Vagina (tissue), 2 donors: ENCODE measurements around the gene JADE3. TPM values are rescaled to one million over a fixed set of nuclear protein-coding genes. Genes with fewer than 3 reads are reported as not detected.

Source experiments
- DNase-seq, 2 donors: peaks; one replicate each; pipeline ENCODE4 v3.0.0-alpha.2; 2017; ENCODE audit errors: extremely low spot score in 2 of 2
- H3K27ac ChIP-seq: fragments of 200-600 bp; sonication (generic); one replicate; pipeline ENCODE4 v1.5.1; 2019
- H3K27me3 ChIP-seq: fragments of 200-600 bp; sonication (generic); one replicate; pipeline ENCODE4 v1.5.1; 2019
- H3K36me3 ChIP-seq, 2 donors: fragments of 200-600 bp; sonication (generic); one replicate each; pipeline ENCODE4 v1.5.1; 2017 to 2019
- H3K4me1 ChIP-seq: fragments of 200-600 bp; sonication (generic); one replicate; pipeline ENCODE4 v1.5.1; 2019
- H3K4me3 ChIP-seq, 2 donors: fragments of 200-600 bp; sonication (generic); 1 replicate in 1 of 2; 2 replicates in 1 of 2; pipeline ENCODE4 v1.5.1; 2016 to 2019
- H3K9me3 ChIP-seq: fragments of 200-600 bp; sonication (generic); one replicate; pipeline ENCODE4 v1.5.1; 2019
- CTCF ChIP-seq, 3 experiments: fragments of 450-650 bp in 2 of 3; fragments of 200-600 bp in 1 of 3; sonication (generic) in 1 of 3; IDR thresholded peaks; one replicate each; pipeline ENCODE4 v1.5.1; 2017 to 2019; ENCODE audit warnings: antibody characterized with exemption in 3 of 3, mild to moderate bottlenecking in 2 of 3, moderate library complexity in 2 of 3
- POLR2A ChIP-seq, 2 donors: fragments of 450-650 bp; IDR thresholded peaks; one replicate each; pipeline ENCODE4 v1.6.1; 2017; ENCODE audit warnings: antibody characterized with exemption in 2 of 2, mild to moderate bottlenecking in 2 of 2, moderate library complexity in 2 of 2
- POLR2AphosphoS5 ChIP-seq, 2 donors: sonication (generic); formaldehyde crosslinking; IDR thresholded peaks; one replicate each; pipeline ENCODE4 v1.9.0; 2017; ENCODE audit warnings: antibody characterized with exemption in 2 of 2, mild to moderate bottlenecking in 2 of 2, low read depth in 1 of 2; ENCODE audit not compliant: insufficient read depth in 1 of 2
- intact Hi-C: fragments of 100-400 bp; cut with DNase I; formaldehyde crosslinking; loops from one replicate; pipeline ENCODE4 v1.15.1; 2023
- small RNA-seq: library from RNA; depleted of rRNA; stranded (forward); fragments of <200 nt; gene quantifications from one replicate; pipeline ENCODE3, GENCODE V24; 2016
- total RNA-seq: library from RNA; depleted of rRNA; stranded (reverse); fragments of >200 nt; gene quantifications from one replicate; pipeline ENCODE4 v1.2.3, GENCODE V29; 2016

Gene JADE3
- total RNA-seq, 1 donor from 2014 or later: 5.2 TPM

GRCh38 chrX:47097018-47097417 is 184.8 kb downstream of the JADE3 start:
- intact Hi-C loops: no loop called here
- Histone ChIP-seq H3K27ac (no peak overlapping the region), H3K4me1 (no peaks in the 10 kb centered on the region), H3K36me3 (no peaks in the 10 kb centered on the region), H3K4me3 (no peak overlapping the region), H3K9me3 (no peaks in the 10 kb centered on the region), H3K27me3 (no peaks in the 10 kb centered on the region)
- no peak for TF ChIP-seq POLR2AphosphoS5 (IDR thresholded peaks at IDR 0.05; ENCODE audit: insufficient read depth in 1 of 2, low read depth in 1 of 2)
- TF ChIP-seq POLR2A (IDR thresholded peaks at IDR 0.05): no peak
- TF ChIP-seq CTCF (IDR thresholded peaks at IDR 0.05): no peak
- DNase-seq: no peak

DNA sequence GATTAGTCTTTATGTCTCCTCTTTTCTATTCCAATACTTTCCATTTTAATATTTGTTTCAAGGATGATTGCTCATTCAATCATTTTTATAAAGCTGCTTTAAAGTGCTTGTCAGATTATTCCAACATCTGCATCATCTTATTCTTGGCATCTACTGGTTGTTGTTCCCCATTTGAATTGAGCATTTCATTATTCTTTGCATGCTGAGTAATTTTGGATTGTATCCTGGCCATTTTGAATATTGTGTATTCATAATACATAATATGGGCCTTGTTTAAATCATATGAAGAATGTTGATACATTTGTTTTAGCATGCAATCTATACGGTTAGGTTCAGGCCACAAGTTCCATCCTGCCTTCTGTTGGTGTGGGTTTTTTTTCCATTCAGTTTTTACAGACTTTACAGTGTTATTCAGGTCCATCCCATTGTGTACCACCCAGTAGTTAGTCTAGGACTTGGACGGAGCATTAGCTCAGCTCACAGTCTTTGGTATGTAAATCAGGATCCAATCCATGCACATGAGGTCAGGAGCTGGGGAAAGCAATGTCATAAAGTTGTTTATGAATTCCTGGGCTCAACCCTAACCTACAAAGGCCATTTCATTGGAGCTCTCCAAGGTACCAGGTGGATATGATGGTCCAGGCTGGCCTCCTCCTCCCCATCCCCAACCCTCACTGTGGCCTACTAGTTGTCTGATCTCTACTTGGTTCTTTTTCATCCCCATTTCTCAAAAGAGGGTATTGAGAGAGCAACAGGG is 186.3 kb downstream of the JADE3 start:
- no peak for DNase-seq
- intact Hi-C loops: no loop called here
- no peak overlapping the region for H3K27ac ChIP-seq

GRCh38 chrX:47101206-47101605 is 189.0 kb downstream of the JADE3 start:
- Histone ChIP-seq H3K4me1 (no peaks in the 10 kb centered on the region), H3K27ac (no peak overlapping the region), H3K9me3 (no peaks in the 10 kb centered on the region), H3K4me3 (no peak overlapping the region), H3K36me3 (no peaks in the 10 kb centered on the region), H3K27me3 (no peaks in the 10 kb centered on the region)
- intact Hi-C loops: no loop called here
- no peak for DNase-seq
- TF ChIP-seq POLR2A (IDR thresholded peaks at IDR 0.05): no peak
- TF ChIP-seq POLR2AphosphoS5 (IDR thresholded peaks at IDR 0.05; ENCODE audit: insufficient read depth in 1 of 2, low read depth in 1 of 2): no peak
- TF ChIP-seq CTCF (IDR thresholded peaks at IDR 0.05): no peak

More for the DNA sequence above, 186.3 kb downstream of the JADE3 start:
- no peaks in the 10 kb centered on the region for H3K27me3 ChIP-seq
- H3K4me1 ChIP-seq: no peaks in the 10 kb centered on the region
- H3K9me3 ChIP-seq: no peaks in the 10 kb centered on the region
- no peak overlapping the region for H3K4me3 ChIP-seq
- TF ChIP-seq POLR2AphosphoS5 (IDR thresholded peaks at IDR 0.05; ENCODE audit: insufficient read depth in 1 of 2, low read depth in 1 of 2): no peak
- no peak for TF ChIP-seq POLR2A (IDR thresholded peaks at IDR 0.05)
- no peak for TF ChIP-seq CTCF (IDR thresholded peaks at IDR 0.05)
- no peaks in the 10 kb centered on the region for H3K36me3 ChIP-seq

Small RNA genes within 50 kb of the gene (small RNA-seq; reads per million reads assigned to genes)
- gene RNU6-1189P: not detected

Other genes with a start within 250 kb of the JADE3 start
- 4.2 TPM for gene SLC9A7, start 153.3 kb upstream of the JADE3 start, total RNA-seq
- gene RP2, start 75.4 kb upstream of the JADE3 start, total RNA-seq: 6.1 TPM
- 4.7 TPM for gene RGN, start 166.0 kb downstream of the JADE3 start, total RNA-seq
- 63.8 TPM for gene NDUFB11, start 232.3 kb downstream of the JADE3 start, total RNA-seq
- 32.4 TPM for gene RBM10, start 232.8 kb downstream of the JADE3 start, total RNA-seq